ENCODE measurements around the gene RCN2. TPM values are rescaled to one million over a fixed set of nuclear protein-coding genes. Genes with fewer than 3 reads are reported as not detected.
"Not testable (repeated sequence)": the region's sequence is repeated elsewhere in the genome, so short reads cannot be mapped to it uniquely, and the experiment has no call there.

RCN2 gene
- total and polyA plus RNA-seq, 2 donors (not counting 1 experiment from before 2014, with no cell fraction given): 46.6 to 106 TPM

DNA sequence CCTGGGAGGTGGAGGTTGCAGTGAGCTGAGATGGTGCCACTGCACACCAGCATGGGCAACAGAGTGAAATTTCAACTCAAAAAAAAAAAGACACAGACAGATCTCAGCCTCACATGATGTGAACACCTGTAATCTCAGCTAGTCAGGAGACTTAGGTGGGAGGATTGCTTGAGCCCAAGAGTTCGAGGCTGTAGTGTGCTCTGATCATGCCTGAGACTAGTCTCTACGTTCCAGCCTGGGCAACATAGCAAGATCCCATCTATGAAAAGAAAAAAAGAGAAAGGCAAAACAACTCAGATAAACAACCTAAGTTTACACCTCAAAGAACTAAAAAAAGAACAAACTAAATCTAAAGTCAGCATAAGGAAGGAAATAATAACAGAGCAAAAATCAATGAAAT is 37.4 kb upstream of the RCN2 start:
- TF ChIP-seq EZH2 (IDR thresholded peaks at IDR 0.05; ENCODE audit: low read length, missing control alignments): no peak
- TF ChIP-seq, protein P1, sequence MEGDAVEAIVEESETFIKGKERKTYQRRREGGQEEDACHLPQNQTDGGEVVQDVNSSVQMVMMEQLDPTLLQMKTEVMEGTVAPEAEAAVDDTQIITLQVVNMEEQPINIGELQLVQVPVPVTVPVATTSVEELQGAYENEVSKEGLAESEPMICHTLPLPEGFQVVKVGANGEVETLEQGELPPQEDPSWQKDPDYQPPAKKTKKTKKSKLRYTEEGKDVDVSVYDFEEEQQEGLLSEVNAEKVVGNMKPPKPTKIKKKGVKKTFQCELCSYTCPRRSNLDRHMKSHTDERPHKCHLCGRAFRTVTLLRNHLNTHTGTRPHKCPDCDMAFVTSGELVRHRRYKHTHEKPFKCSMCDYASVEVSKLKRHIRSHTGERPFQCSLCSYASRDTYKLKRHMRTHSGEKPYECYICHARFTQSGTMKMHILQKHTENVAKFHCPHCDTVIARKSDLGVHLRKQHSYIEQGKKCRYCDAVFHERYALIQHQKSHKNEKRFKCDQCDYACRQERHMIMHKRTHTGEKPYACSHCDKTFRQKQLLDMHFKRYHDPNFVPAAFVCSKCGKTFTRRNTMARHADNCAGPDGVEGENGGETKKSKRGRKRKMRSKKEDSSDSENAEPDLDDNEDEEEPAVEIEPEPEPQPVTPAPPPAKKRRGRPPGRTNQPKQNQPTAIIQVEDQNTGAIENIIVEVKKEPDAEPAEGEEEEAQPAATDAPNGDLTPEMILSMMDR (conservative IDR thresholded peaks at IDR 0.05 in 1 of 2, IDR thresholded peaks at IDR 0.05 in 1 of 2; ENCODE audit: low read depth in 1 of 2, low read length in 2 of 2): no peak

DNA sequence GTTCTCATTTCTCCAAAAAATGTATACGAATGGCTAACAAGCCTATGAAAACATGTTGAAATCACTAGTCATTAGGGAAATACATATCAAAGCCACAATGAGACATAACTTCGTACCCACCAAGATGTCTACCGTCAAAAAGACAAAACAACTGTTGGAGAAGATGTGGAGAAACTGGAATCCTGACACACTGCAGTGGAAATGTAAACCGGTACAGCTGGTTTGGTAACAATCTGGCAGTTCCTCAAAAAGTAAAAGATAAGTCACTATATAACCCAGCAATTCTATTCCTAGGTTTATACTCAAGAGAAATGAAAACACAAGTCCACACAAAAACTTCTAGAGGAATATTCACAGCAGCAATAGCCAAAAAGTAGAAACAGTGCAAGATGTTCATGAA is 33.4 kb upstream of the RCN2 start:
- Histone ChIP-seq H3K4me2 (ENCODE audit: extremely low read depth, insufficient read depth, low read length) (no peak overlapping the region), H3K9ac (ENCODE audit: insufficient read depth, low read length) (no peak overlapping the region), H3K9me3 (ENCODE audit: control insufficient read depth, insufficient read depth, low read depth, low read length) (no peaks in the 10 kb centered on the region), H3K4me1 (ENCODE audit: control insufficient read depth, extremely low read depth, insufficient read depth, low read length) (no peaks in the 10 kb centered on the region), H2AFZ (ENCODE audit: low read length) (no peak overlapping the region), H3K79me2 (ENCODE audit: control insufficient read depth, insufficient read depth, low read length) (peaks cover 4% of the 10 kb centered on the region), H4K20me1 (ENCODE audit: control insufficient read depth, extremely low read depth, insufficient read depth, low read length) (no peaks in the 10 kb centered on the region), H3K27me3 (ENCODE audit: control insufficient read depth, insufficient read depth, low read length) (no peaks in the 10 kb centered on the region), H3K4me3 (replicated peaks in 1 of 4; ENCODE audit: control extremely low read depth in 1 of 4, insufficient read depth in 1 of 4, low read depth in 3 of 4, low read length in 4 of 4) (no peak overlapping the region), H3K36me3 (ENCODE audit: control insufficient read depth, insufficient read depth, low read length) (no peaks in the 10 kb centered on the region), H3K27ac (ENCODE audit: insufficient read depth, low read length) (no peak overlapping the region)
- TF ChIP-seq, protein P1 (conservative IDR thresholded peaks at IDR 0.05 in 1 of 2, IDR thresholded peaks at IDR 0.05 in 1 of 2; ENCODE audit: low read depth in 1 of 2, low read length in 2 of 2): no peak
- no peak for TF ChIP-seq EZH2 (IDR thresholded peaks at IDR 0.05; ENCODE audit: low read length, missing control alignments)
- peak in 1 of 2 donors; percentile 19 for DNase-seq (ENCODE audit: low read depth in 2 of 2)

More for the DNA sequence above, 37.4 kb upstream of the RCN2 start:
- Histone ChIP-seq H3K4me2 (ENCODE audit: extremely low read depth, insufficient read depth, low read length) (no peak overlapping the region), H3K9ac (ENCODE audit: insufficient read depth, low read length) (no peak overlapping the region), H3K9me3 (ENCODE audit: control insufficient read depth, insufficient read depth, low read depth, low read length) (no peaks in the 10 kb centered on the region), H3K4me3 (replicated peaks in 1 of 4; ENCODE audit: control extremely low read depth in 1 of 4, insufficient read depth in 1 of 4, low read depth in 3 of 4, low read length in 4 of 4) (no peak overlapping the region), H3K4me1 (ENCODE audit: control insufficient read depth, extremely low read depth, insufficient read depth, low read length) (no peaks in the 10 kb centered on the region), H4K20me1 (ENCODE audit: control insufficient read depth, extremely low read depth, insufficient read depth, low read length) (no peaks in the 10 kb centered on the region), H3K27ac (ENCODE audit: insufficient read depth, low read length) (no peak overlapping the region), H3K27me3 (ENCODE audit: control insufficient read depth, insufficient read depth, low read length) (no peaks in the 10 kb centered on the region), H3K79me2 (ENCODE audit: control insufficient read depth, insufficient read depth, low read length) (no peaks in the 10 kb centered on the region), H3K36me3 (ENCODE audit: control insufficient read depth, insufficient read depth, low read length) (no peaks in the 10 kb centered on the region), H2AFZ (ENCODE audit: low read length) (no peak overlapping the region)
- no peak for DNase-seq (ENCODE audit: low read depth in 2 of 2)

DNA sequence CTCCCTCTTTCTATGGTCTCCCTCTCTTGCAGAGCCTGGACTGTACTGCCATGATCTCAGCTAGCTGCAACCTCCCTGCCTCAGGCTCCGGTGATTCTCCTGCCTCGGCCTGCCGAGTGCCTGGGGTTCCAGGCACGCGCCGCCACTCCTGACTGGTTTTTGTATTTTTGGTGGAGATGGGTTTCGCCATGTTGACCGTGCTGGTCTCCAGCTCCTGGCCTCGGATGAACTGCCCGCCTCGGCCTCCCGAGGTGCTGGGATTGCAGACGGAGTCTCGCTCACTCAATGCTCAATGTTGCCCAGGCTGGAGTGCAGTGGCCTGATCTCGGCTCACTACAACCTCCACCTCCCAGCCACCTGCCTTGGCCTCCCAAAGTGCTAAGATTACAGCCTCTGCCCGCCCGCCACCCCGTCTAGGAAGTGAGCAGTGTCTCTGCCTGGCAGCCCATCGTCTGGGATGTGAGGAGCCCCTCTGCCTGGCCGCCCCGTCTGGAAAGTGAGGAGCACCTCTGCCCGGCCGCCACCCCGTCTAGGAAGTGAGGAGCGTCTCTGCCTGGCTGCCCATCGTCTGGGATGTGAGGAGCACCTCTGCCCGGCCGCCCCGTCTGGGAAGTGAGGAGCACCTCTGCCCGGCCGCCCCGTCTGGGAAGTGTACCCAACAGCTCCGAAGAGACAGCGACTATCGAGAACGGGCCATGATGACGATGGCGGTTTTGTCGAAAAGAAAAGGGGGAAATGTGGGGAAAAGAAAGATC is 32.2 kb upstream of the RCN2 start:
- not testable (repeated sequence) for H3K4me3 ChIP-seq (replicated peaks in 1 of 4; ENCODE audit: control extremely low read depth in 1 of 4, insufficient read depth in 1 of 4, low read depth in 3 of 4, low read length in 4 of 4); H3K36me3 ChIP-seq (ENCODE audit: control insufficient read depth, insufficient read depth, low read length); H2AFZ ChIP-seq (ENCODE audit: low read length); H3K9ac ChIP-seq (ENCODE audit: insufficient read depth, low read length); H3K79me2 ChIP-seq (ENCODE audit: control insufficient read depth, insufficient read depth, low read length); H3K27ac ChIP-seq (ENCODE audit: insufficient read depth, low read length); H3K9me3 ChIP-seq (ENCODE audit: control insufficient read depth, insufficient read depth, low read depth, low read length); DNase-seq (ENCODE audit: low read depth in 2 of 2); H3K27me3 ChIP-seq (ENCODE audit: control insufficient read depth, insufficient read depth, low read length); H4K20me1 ChIP-seq (ENCODE audit: control insufficient read depth, extremely low read depth, insufficient read depth, low read length); H3K4me2 ChIP-seq (ENCODE audit: extremely low read depth, insufficient read depth, low read length)
- H3K4me1 ChIP-seq (ENCODE audit: control insufficient read depth, extremely low read depth, insufficient read depth, low read length): peaks cover 12% of the 10 kb centered on the region

DNA sequence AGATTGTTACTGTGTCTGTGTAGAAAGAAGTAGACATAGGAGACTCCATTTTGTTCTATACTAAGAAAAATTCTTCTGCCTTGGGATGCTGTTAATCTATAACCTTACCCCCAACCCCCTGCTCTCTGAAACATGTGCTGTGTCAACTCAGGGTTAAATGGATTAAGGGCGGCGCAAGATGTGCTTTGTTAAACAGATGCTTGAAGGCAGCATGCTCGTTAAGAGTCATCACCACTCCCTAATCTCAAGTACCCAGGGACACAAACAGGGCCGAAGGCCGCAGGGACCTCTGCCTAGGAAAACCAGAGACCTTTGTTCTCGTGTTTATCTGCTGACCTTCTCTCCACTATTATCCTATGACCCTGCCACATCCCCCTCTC is 31.6 kb upstream of the RCN2 start:
- not testable (repeated sequence) for H3K9me3 ChIP-seq (ENCODE audit: control insufficient read depth, insufficient read depth, low read depth, low read length); DNase-seq (ENCODE audit: low read depth in 2 of 2); H3K36me3 ChIP-seq (ENCODE audit: control insufficient read depth, insufficient read depth, low read length); H3K27me3 ChIP-seq (ENCODE audit: control insufficient read depth, insufficient read depth, low read length); H4K20me1 ChIP-seq (ENCODE audit: control insufficient read depth, extremely low read depth, insufficient read depth, low read length); H2AFZ ChIP-seq (ENCODE audit: low read length); H3K4me3 ChIP-seq (replicated peaks in 1 of 4; ENCODE audit: control extremely low read depth in 1 of 4, insufficient read depth in 1 of 4, low read depth in 3 of 4, low read length in 4 of 4); H3K27ac ChIP-seq (ENCODE audit: insufficient read depth, low read length); H3K4me2 ChIP-seq (ENCODE audit: extremely low read depth, insufficient read depth, low read length); H3K79me2 ChIP-seq (ENCODE audit: control insufficient read depth, insufficient read depth, low read length); H3K9ac ChIP-seq (ENCODE audit: insufficient read depth, low read length)
- H3K4me1 ChIP-seq (ENCODE audit: control insufficient read depth, extremely low read depth, insufficient read depth, low read length): peaks cover 15% of the 10 kb centered on the region

Data from fibroblast of lung (primary cell).